GM12878 (cell line): ENCODE results near the gene MAN2B2. TPM values are rescaled to one million over a fixed set of nuclear protein-coding genes. Genes with fewer than 3 reads are reported as not detected.

Experiments
- BMI1 ChIP-seq: fragments of 450-650 bp; IDR thresholded peaks from 2 replicates; pipeline ENCODE4 v1.6.1; 2016; ENCODE audit warnings: mild to moderate bottlenecking, moderate library complexity, borderline replicate concordance
- CUX1 ChIP-seq: IDR thresholded peaks from 2 replicates; pipeline ENCODE4 v1.6.1; 2012; ENCODE audit warnings: improper control_type of control experiment, low read depth, low read length; ENCODE audit not compliant: insufficient replicate concordance
- DPF2 ChIP-seq: fragments of 450-650 bp; IDR thresholded peaks from 2 replicates; pipeline ENCODE4 v1.6.1; 2017; ENCODE audit warnings: mild to moderate bottlenecking
- EZH2 ChIP-seq: IDR thresholded peaks from 2 replicates; pipeline ENCODE4 v1.6.1; 2012; ENCODE audit warnings: low read depth, mild to moderate bottlenecking, control low read depth, inconsistent platforms, low read length, borderline replicate concordance; ENCODE audit not compliant: control insufficient read depth
- PKNOX1 ChIP-seq: fragments of 450-650 bp; IDR thresholded peaks from 2 replicates; pipeline ENCODE4 v1.6.1; 2016; ENCODE audit warnings: mild to moderate bottlenecking
- RAD51 ChIP-seq: fragments of 450-650 bp; IDR thresholded peaks from 2 replicates; pipeline ENCODE4 v1.6.1; 2016; ENCODE audit warnings: moderate library complexity, mild to moderate bottlenecking, inconsistent platforms
- SIX5 ChIP-seq: IDR thresholded peaks from 2 replicates; pipeline ENCODE4 v1.6.1; 2011; ENCODE audit warnings: mild to moderate bottlenecking, low read depth, low read length, moderate library complexity; ENCODE audit not compliant: severe bottlenecking
- SP1 ChIP-seq: IDR thresholded peaks from one replicate; pipeline ENCODE4 v1.6.1; 2011; ENCODE audit warnings: low read depth, low read length
- YBX1 ChIP-seq: fragments of 450-650 bp; IDR thresholded peaks from 2 replicates; pipeline ENCODE4 v1.6.1; 2016; ENCODE audit warnings: antibody characterized with exemption
- polyA plus RNA-seq, 11 experiments: library from polyadenylated mRNA; depleted of rRNA in 4 of 11; unstranded in 6 of 11; stranded (reverse) in 5 of 11; fragments of >200 nt; fragmentation: Nextera tagmentation in 4 of 11; fragmentation: Illumina TruSeq in 1 of 11; extraction: Ambion mirVana in 4 of 11; extraction: Trizol in 1 of 11; gene quantifications; 1 replicate in 1 of 11; 2 replicates in 10 of 11; pipeline versions ENCODE4 v1.2.1 to v1.2.3, GENCODE V29; 2011 to 2016; ENCODE audit warnings: inconsistent platforms in 2 of 11, missing spikeins in 2 of 11, low read depth in 1 of 11
- total RNA-seq, 4 experiments: library from RNA; depleted of rRNA in 3 of 4; stranded (reverse); fragments of >200 nt in 3 of 4; fragmentation: Illumina TruSeq in 1 of 4; extraction: Trizol in 1 of 4; gene quantifications; 2 replicates each; pipeline versions ENCODE4 v1.2.1 to v1.2.3, GENCODE V29; 2013 to 2021

MAN2B2 gene
- total and polyA plus RNA-seq, 10 of the 15 experiments (the other 5 are each of a cell fraction or from before 2014, with no cell fraction given): 0.47 to 14.5 (median 7.0) TPM

GRCh38 chr4:6641164-6641970 lies 66.4 kb downstream of the MAN2B2 start (continued):
- TF ChIP-seq DPF2 (no peak), SIX5 (no peak), PKNOX1 (peak; percentile 33; the same call in 1 of the 2 replicates), CUX1 (no peak), SP1 (no peak), BMI1 (no peak), YBX1 (no peak), RAD51 (no peak), EZH2 (no peak)
